Keratinocyte (primary cell): ENCODE results near the gene EGFLAM. TPM values are rescaled to one million over a fixed set of nuclear protein-coding genes. Genes with fewer than 3 reads are reported as not detected.

ENCODE experiments used
- DNase-seq: peaks from one replicate; pipeline ENCODE4 v3.0.0-alpha.2; 2011; ENCODE audit warnings: low read depth, missing footprints, low spot score
- FAIRE-seq: peaks from 2 replicates; lab custom pipeline; 2011; peaks lifted over from hg19 to GRCh38; lab: Jason Lieb, UNC
- H2AFZ ChIP-seq: 2 replicates; pipeline ENCODE4 v1.6.0; 2012; ENCODE audit warnings: low read length, control low read depth, inconsistent platforms; ENCODE audit not compliant: control insufficient read depth
- H3K27ac ChIP-seq: 2 replicates; pipeline ENCODE4 v1.5.1; 2011; ENCODE audit warnings: low read length; ENCODE audit not compliant: control insufficient read depth, insufficient read depth
- H3K27me3 ChIP-seq: 3 replicates; pipeline ENCODE4 v1.6.0; 2011; ENCODE audit warnings: low read length; ENCODE audit not compliant: control insufficient read depth, insufficient read depth; ENCODE audit errors: extremely low read depth
- H3K36me3 ChIP-seq, 2 experiments: 2 replicates in 1 of 2; 3 replicates in 1 of 2; pipeline ENCODE4 v1.5.1; 2011; ENCODE audit warnings: low read length in 2 of 2, mild to moderate bottlenecking in 1 of 2; ENCODE audit not compliant: control insufficient read depth in 2 of 2, insufficient read depth in 2 of 2; ENCODE audit errors: extremely low read depth in 1 of 2
- H3K4me1 ChIP-seq: 3 replicates; pipeline ENCODE4 v1.5.1; 2011; ENCODE audit warnings: low read length; ENCODE audit not compliant: control insufficient read depth, insufficient read depth; ENCODE audit errors: extremely low read depth
- H3K4me2 ChIP-seq: 3 replicates; pipeline ENCODE4 v1.6.0; 2011; ENCODE audit warnings: low read depth, low read length; ENCODE audit not compliant: control insufficient read depth, insufficient read depth; ENCODE audit errors: extremely low read depth
- H3K4me3 ChIP-seq, 3 experiments: fragments of 200-600 bp in 1 of 3; sonication (generic) in 1 of 3; 2 replicates in 2 of 3; 3 replicates in 1 of 3; pipeline ENCODE4 v1.5.1; 2011 to 2016; ENCODE audit warnings: low read length in 3 of 3, mild to moderate bottlenecking in 3 of 3, control low read depth in 2 of 3, inconsistent platforms in 1 of 3, low read depth in 1 of 3, mixed read lengths in 1 of 3, mixed run types in 1 of 3, moderate library complexity in 1 of 3; ENCODE audit not compliant: control insufficient read depth in 2 of 3, insufficient read depth in 2 of 3; ENCODE audit errors: extremely low read depth in 1 of 3
- H3K79me2 ChIP-seq: 2 replicates; pipeline ENCODE4 v1.6.0; 2012; ENCODE audit warnings: low read length; ENCODE audit not compliant: control insufficient read depth, insufficient read depth
- H3K9ac ChIP-seq: 3 replicates; pipeline ENCODE4 v1.6.0; 2011; ENCODE audit warnings: low read length; ENCODE audit not compliant: control insufficient read depth, insufficient read depth; ENCODE audit errors: extremely low read depth
- H3K9me1 ChIP-seq: 3 replicates; pipeline ENCODE4 v1.6.0; 2011; ENCODE audit warnings: low read length; ENCODE audit not compliant: control insufficient read depth, insufficient read depth; ENCODE audit errors: extremely low read depth
- H3K9me3 ChIP-seq: 2 replicates; pipeline ENCODE4 v1.5.1; 2012; ENCODE audit warnings: low read depth, low read length; ENCODE audit not compliant: control insufficient read depth
- H4K20me1 ChIP-seq: 3 replicates; pipeline ENCODE4 v1.6.0; 2011; ENCODE audit warnings: low read length; ENCODE audit not compliant: control insufficient read depth, insufficient read depth; ENCODE audit errors: extremely low read depth
- CTCF ChIP-seq, 3 experiments: IDR thresholded peaks in 1 of 3; conservative IDR thresholded peaks in 1 of 3; optimal IDR thresholded peaks in 1 of 3; 2 replicates in 2 of 3; 3 replicates in 1 of 3; pipeline versions ENCODE3 to v1.5.1; 2011; ENCODE audit warnings: low read length in 3 of 3, mild to moderate bottlenecking in 3 of 3, moderate library complexity in 2 of 3, control low read depth in 1 of 3, inconsistent platforms in 1 of 3; ENCODE audit not compliant: insufficient read depth in 2 of 3; ENCODE audit errors: extremely low read depth in 1 of 3
- EZH2 ChIP-seq: IDR thresholded peaks from one replicate; pipeline ENCODE4 v1.6.1; 2012; ENCODE audit warnings: inconsistent platforms, mild to moderate bottlenecking, low read length, moderate library complexity
- dilution Hi-C: fragments of 300-500 bp; cut with MboI; formaldehyde crosslinking; loops from one replicate; pipeline ENCODE4 v1.7.0; 2020; ENCODE audit warnings: low sequenced_read_pairs; ENCODE audit not compliant: extremely low pct_ligation_motif_present
- polyA plus RNA-seq, 5 experiments: library from polyadenylated mRNA; depleted of rRNA in 3 of 5; stranded (reverse) in 3 of 5; stranded (forward) in 1 of 5; unstranded in 1 of 5; fragments of >200 nt; gene quantifications; 1 replicate in 1 of 5; 2 replicates in 3 of 5; 3 replicates in 1 of 5; pipeline versions ENCODE4 v1.2.1 to v1.2.3, GENCODE V29; 2011 to 2012; ENCODE audit warnings: missing spikeins in 2 of 5, low read depth in 1 of 5, low replicate concordance in 1 of 5

EGFLAM gene
- polyA plus RNA-seq, 1 donor (not counting 4 experiments of a cell fraction or from before 2014, with no cell fraction given) = not detected

- TF ChIP-seq EZH2 (no peak), CTCF (optimal IDR thresholded peaks at IDR 0.05 in 1 of 3, IDR thresholded peaks at IDR 0.05 in 1 of 3, conservative IDR thresholded peaks at IDR 0.05 in 1 of 3; ENCODE audit: extremely low read depth in 1 of 3, insufficient read depth in 2 of 3, low read length in 3 of 3) (no peak)
- Histone ChIP-seq H3K4me3 (no peak overlapping the region), H2AFZ (no peak overlapping the region), H3K9ac (no peak overlapping the region), H3K27ac (no peak overlapping the region), H3K9me3 (no peaks in the 10 kb centered on the region), H3K27me3 (no peaks in the 10 kb centered on the region), H4K20me1 (no peaks in the 10 kb centered on the region), H3K36me3 (no peaks in the 10 kb centered on the region), H3K4me2 (no peak overlapping the region), H3K9me1 (no peaks in the 10 kb centered on the region), H3K4me1 (no peaks in the 10 kb centered on the region), H3K79me2 (no peaks in the 10 kb centered on the region)
- dilution Hi-C loops = no loop called here
- no peak for DNase-seq
- FAIRE-seq = no peak
Measured at GRCh38 chr5:38433160-38433861, 175.0 kb downstream of the EGFLAM start.

- dilution Hi-C loops = no loop called here
- Histone ChIP-seq H3K4me2 (no peak overlapping the region), H2AFZ (no peak overlapping the region), H4K20me1 (no peaks in the 10 kb centered on the region), H3K79me2 (no peaks in the 10 kb centered on the region), H3K9me1 (no peaks in the 10 kb centered on the region), H3K4me1 (no peaks in the 10 kb centered on the region), H3K9me3 (no peaks in the 10 kb centered on the region), H3K27ac (no peak overlapping the region), H3K4me3 (no peak overlapping the region), H3K9ac (no peak overlapping the region), H3K27me3 (no peaks in the 10 kb centered on the region), H3K36me3 (no peaks in the 10 kb centered on the region)
- FAIRE-seq (no peak), DNase-seq (no peak)
- TF ChIP-seq CTCF (optimal IDR thresholded peaks at IDR 0.05 in 1 of 3, IDR thresholded peaks at IDR 0.05 in 1 of 3, conservative IDR thresholded peaks at IDR 0.05 in 1 of 3; ENCODE audit: extremely low read depth in 1 of 3, insufficient read depth in 2 of 3, low read length in 3 of 3) (no peak), EZH2 (no peak)
Measured at GRCh38 chr5:38434966-38435705, 176.8 kb downstream of the EGFLAM start.
